Nephron (organoid): ENCODE results near the gene ZNF710.
A peak's percentile ranks its signal among the peaks of the same experiment; 100 is the strongest.

ENCODE experiments used
- H3K27ac Mint-ChIP-seq, 3 experiments: 2 replicates each; pipeline ENCODE4 v1.8.0; 2020; ENCODE audit warnings: mixed read lengths in 3 of 3, mild to moderate bottlenecking in 2 of 3, moderate library complexity in 1 of 3
- H3K27me3 Mint-ChIP-seq: 2 replicates; pipeline ENCODE4 v1.8.0; 2021; ENCODE audit warnings: low read depth, mild to moderate bottlenecking, moderate library complexity, mixed read lengths
- H3K36me3 Mint-ChIP-seq: 2 replicates; pipeline ENCODE4 v1.8.0; 2020; ENCODE audit warnings: low read depth, mixed read lengths
- H3K4me1 Mint-ChIP-seq: 2 replicates; pipeline ENCODE4 v1.8.0; 2020; ENCODE audit warnings: mixed read lengths
- H3K4me3 Mint-ChIP-seq, 3 experiments: 2 replicates each; pipeline ENCODE4 v1.8.0; 2020; ENCODE audit warnings: mild to moderate bottlenecking in 3 of 3, mixed read lengths in 3 of 3, moderate library complexity in 2 of 3
- H3K9me3 Mint-ChIP-seq: 2 replicates; pipeline ENCODE4 v1.8.0; 2020; ENCODE audit warnings: mixed read lengths
- CTCF ChIP-seq, 3 experiments: fragments of 200-600 bp; sonication (generic); IDR thresholded peaks; one replicate each; pipeline ENCODE4 v1.5.0; 2021; ENCODE audit warnings: antibody characterized with exemption in 3 of 3; ENCODE audit not compliant: unreplicated experiment in 3 of 3

ZNF710 gene

GRCh38 chr15:90056529-90056928 is 55.4 kb downstream of the ZNF710 start:
- Mint-ChIP-seq H3K4me3 (no peak overlapping the region), H3K36me3 (peaks cover 4% of the 10 kb centered on the region), H3K4me1 (peaks cover 29% of the 10 kb centered on the region), H3K27ac (no peak overlapping the region), H3K9me3 (no peaks in the 10 kb centered on the region), H3K27me3 (no peaks in the 10 kb centered on the region)
- TF ChIP-seq CTCF (IDR thresholded peaks at IDR 0.05; ENCODE audit: unreplicated experiment in 3 of 3): no peak

DNA sequence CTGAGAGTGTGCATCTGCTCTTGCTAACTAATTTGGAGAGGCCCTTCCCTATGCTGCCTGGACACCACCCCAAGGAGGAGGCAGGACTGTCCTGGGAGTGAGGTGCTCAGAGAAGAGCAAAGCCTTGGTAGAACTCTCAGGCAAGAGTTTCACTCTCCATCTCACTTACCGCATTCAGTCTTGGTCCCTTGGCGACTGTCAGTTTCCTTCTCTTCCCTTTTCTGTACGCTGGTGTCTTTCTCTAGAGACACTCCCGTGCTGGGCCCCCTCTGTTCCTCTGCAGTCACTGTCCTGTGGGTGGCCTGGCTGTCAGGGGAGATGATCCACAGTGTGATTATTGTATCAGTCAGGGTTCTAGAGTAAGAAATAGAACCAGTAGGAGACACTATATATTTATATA is 57.2 kb downstream of the ZNF710 start:
- Mint-ChIP-seq H3K9me3 (no peaks in the 10 kb centered on the region), H3K4me1 (peaks cover 36% of the 10 kb centered on the region), H3K36me3 (peaks cover 4% of the 10 kb centered on the region), H3K27ac (peak overlapping the region in 1 of 3 experiments; percentile 66), H3K4me3 (no peak overlapping the region), H3K27me3 (peaks cover 1% of the 10 kb centered on the region)
- TF ChIP-seq CTCF (IDR thresholded peaks at IDR 0.05; ENCODE audit: unreplicated experiment in 3 of 3): no peak

GRCh38 chr15:90058775-90059174 is 57.7 kb downstream of the ZNF710 start:
- TF ChIP-seq CTCF (IDR thresholded peaks at IDR 0.05; ENCODE audit: unreplicated experiment in 3 of 3): no peak
- peak overlapping the region in 2 of 3 experiments; percentile 66 to 70 for H3K27ac Mint-ChIP-seq
- H3K4me3 Mint-ChIP-seq: no peak overlapping the region
- H3K27me3 Mint-ChIP-seq: peaks cover 3% of the 10 kb centered on the region
- no peaks in the 10 kb centered on the region for H3K9me3 Mint-ChIP-seq
- H3K36me3 Mint-ChIP-seq: peaks cover 4% of the 10 kb centered on the region
- peaks cover 41% of the 10 kb centered on the region for H3K4me1 Mint-ChIP-seq

DNA sequence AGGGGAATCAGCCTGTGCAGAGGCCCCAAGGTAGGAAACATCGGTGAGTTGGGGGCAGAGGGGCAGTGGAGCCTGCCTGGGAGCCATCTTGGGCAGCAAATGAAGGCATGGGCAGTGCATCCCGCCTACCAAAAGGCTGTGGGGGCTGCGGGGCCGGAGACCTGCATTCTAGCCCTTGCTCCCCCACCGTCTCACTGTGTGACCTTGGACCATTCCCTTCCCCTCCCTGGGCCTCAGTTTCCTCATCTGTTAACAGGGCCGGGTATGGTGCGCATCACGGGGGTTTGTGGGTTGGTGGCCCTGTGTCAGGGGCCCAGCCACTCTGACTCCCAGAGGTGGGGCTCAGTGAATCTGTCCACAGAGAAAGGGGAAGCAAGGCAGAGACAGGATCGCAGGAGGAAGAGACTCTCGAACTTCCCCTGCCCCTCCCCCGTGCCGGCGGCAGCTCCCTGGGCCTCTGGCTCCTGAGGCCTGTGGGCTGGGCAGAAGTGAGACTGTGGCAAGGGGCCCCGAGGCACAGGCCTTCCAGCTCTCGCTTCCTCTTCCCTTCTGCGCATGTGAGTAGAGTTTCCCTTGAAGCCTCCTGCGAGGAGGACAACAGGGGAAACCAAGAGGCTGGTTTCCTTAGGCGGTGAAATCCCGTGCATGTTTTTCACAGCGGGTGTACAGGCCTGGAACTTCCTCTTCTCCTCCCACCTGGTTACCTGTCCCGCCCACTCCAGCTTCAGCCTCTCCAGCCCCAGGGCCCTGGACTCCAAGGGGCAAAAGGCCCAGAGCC is 58.3 kb downstream of the ZNF710 start:
- no peaks in the 10 kb centered on the region for H3K9me3 Mint-ChIP-seq
- peak overlapping the region in 2 of 3 experiments; percentile 66 to 70 for H3K27ac Mint-ChIP-seq
- peaks cover 4% of the 10 kb centered on the region for H3K36me3 Mint-ChIP-seq
- H3K4me3 Mint-ChIP-seq: no peak overlapping the region
- peaks cover 3% of the 10 kb centered on the region for H3K27me3 Mint-ChIP-seq
- H3K4me1 Mint-ChIP-seq: peaks cover 41% of the 10 kb centered on the region
- no peak for TF ChIP-seq CTCF (IDR thresholded peaks at IDR 0.05; ENCODE audit: unreplicated experiment in 3 of 3)

GRCh38 chr15:90060797-90061196 is 59.7 kb downstream of the ZNF710 start:
- TF ChIP-seq CTCF (IDR thresholded peaks at IDR 0.05; ENCODE audit: unreplicated experiment in 3 of 3): no peak
- peaks cover 3% of the 10 kb centered on the region for H3K27me3 Mint-ChIP-seq

GRCh38 chr15:90062023-90062442 is 60.9 kb downstream of the ZNF710 start:
- no peaks in the 10 kb centered on the region for H3K9me3 Mint-ChIP-seq
- peaks cover 3% of the 10 kb centered on the region for H3K36me3 Mint-ChIP-seq
- H3K4me3 Mint-ChIP-seq: peak overlapping the region in 2 of 3 experiments; percentile 10 to 31
- H3K27me3 Mint-ChIP-seq: peaks cover 3% of the 10 kb centered on the region
- H3K4me1 Mint-ChIP-seq: peaks cover 35% of the 10 kb centered on the region
- peak overlapping the region; percentile 87 to 96 (median 91) for H3K27ac Mint-ChIP-seq
- TF ChIP-seq CTCF (IDR thresholded peaks at IDR 0.05; ENCODE audit: unreplicated experiment in 3 of 3): no peak

More at GRCh38 chr15:90060797-90061196, 59.7 kb downstream of the ZNF710 start:
- Mint-ChIP-seq H3K27ac (no peak overlapping the region), H3K36me3 (no peaks in the 10 kb centered on the region), H3K4me1 (peaks cover 35% of the 10 kb centered on the region), H3K4me3 (no peak overlapping the region), H3K9me3 (no peaks in the 10 kb centered on the region)
